Measurements from ENCODE around the gene COLEC12.

The COLEC12 gene

GRCh38 chr18:379681-380330, 120.7 kb downstream of the COLEC12 start:
- Histone ChIP-seq H3K27ac (ENCODE audit: extremely low read depth, low read depth, low read length) (no peak overlapping the region), H3K36me3 (ENCODE audit: control insufficient read depth in 2 of 2, insufficient read depth in 1 of 2, low read length in 2 of 2) (no peaks in the 10 kb centered on the region), H3K4me3 (ENCODE audit: low read depth, low read length) (no peak overlapping the region), H3K9me3 (ENCODE audit: control insufficient read depth, insufficient read depth, low read depth, low read length) (no peaks in the 10 kb centered on the region), H3K4me1 (ENCODE audit: control insufficient read depth, insufficient read depth, low read length) (no peaks in the 10 kb centered on the region)
- CTCF ChIA-PET = no interaction called here
- POLR2A ChIA-PET = no interaction called here
- TF ChIP-seq ZNF354C (tag by site-specific recombination; IDR thresholded peaks at IDR 0.05; ENCODE audit: borderline replicate concordance, low read depth) (no peak), ZNF785 (tag by site-specific recombination; IDR thresholded peaks at IDR 0.05) (no peak), GLI2 (tag by site-specific recombination; IDR thresholded peaks at IDR 0.05; ENCODE audit: borderline replicate concordance, low read depth) (no peak), ZNF670 (tag by site-specific recombination; IDR thresholded peaks at IDR 0.05; ENCODE audit: low read depth) (no peak), ELK4 (IDR thresholded peaks at IDR 0.05; ENCODE audit: borderline replicate concordance, low read depth, low read length) (no peak), ZNF175 (tag by site-specific recombination; IDR thresholded peaks at IDR 0.05) (no peak), MZF1 (tag by site-specific recombination; IDR thresholded peaks at IDR 0.05; ENCODE audit: borderline replicate concordance) (no peak), YY2 (tag by site-specific recombination; IDR thresholded peaks at IDR 0.05) (no peak), GLIS1 (tag by site-specific recombination; IDR thresholded peaks at IDR 0.05) (no peak), ZNF394 (tag by site-specific recombination; IDR thresholded peaks at IDR 0.05; ENCODE audit: borderline replicate concordance) (no peak), ZNF248 (tag by site-specific recombination; IDR thresholded peaks at IDR 0.05) (no peak), ZNF133 (tag by site-specific recombination; IDR thresholded peaks at IDR 0.05) (no peak), ZNF112 (tag by site-specific recombination; IDR thresholded peaks at IDR 0.05) (no peak), PBX3 (CRISPR knock-in tag; IDR thresholded peaks at IDR 0.05) (no peak), ZNF530 (tag by site-specific recombination; IDR thresholded peaks at IDR 0.05; ENCODE audit: low read depth) (no peak), ZNF518A (tag by site-specific recombination; conservative IDR thresholded peaks at IDR 0.05; ENCODE audit: low read depth) (no peak)
- TF ChIP-seq, protein P1, sequence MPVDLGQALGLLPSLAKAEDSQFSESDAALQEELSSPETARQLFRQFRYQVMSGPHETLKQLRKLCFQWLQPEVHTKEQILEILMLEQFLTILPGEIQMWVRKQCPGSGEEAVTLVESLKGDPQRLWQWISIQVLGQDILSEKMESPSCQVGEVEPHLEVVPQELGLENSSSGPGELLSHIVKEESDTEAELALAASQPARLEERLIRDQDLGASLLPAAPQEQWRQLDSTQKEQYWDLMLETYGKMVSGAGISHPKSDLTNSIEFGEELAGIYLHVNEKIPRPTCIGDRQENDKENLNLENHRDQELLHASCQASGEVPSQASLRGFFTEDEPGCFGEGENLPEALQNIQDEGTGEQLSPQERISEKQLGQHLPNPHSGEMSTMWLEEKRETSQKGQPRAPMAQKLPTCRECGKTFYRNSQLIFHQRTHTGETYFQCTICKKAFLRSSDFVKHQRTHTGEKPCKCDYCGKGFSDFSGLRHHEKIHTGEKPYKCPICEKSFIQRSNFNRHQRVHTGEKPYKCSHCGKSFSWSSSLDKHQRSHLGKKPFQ (tag by site-specific recombination; IDR thresholded peaks at IDR 0.05) = no peak
- TF ChIP-seq, protein P2, sequence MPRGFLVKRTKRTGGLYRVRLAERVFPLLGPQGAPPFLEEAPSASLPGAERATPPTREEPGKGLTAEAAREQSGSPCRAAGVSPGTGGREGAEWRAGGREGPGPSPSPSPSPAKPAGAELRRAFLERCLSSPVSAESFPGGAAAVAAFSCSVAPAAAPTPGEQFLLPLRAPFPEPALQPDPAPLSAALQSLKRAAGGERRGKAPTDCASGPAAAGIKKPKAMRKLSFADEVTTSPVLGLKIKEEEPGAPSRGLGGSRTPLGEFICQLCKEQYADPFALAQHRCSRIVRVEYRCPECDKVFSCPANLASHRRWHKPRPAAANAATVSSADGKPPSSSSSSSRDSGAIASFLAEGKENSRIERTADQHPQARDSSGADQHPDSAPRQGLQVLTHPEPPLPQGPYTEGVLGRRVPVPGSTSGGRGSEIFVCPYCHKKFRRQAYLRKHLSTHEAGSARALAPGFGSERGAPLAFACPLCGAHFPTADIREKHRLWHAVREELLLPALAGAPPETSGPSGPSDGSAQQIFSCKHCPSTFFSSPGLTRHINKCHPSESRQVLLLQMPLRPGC (tag by site-specific recombination; IDR thresholded peaks at IDR 0.05) = no peak

Data from HEK293 (cell line).